ENCODE measurements around the gene SOHLH2. TPM values are rescaled to one million over a fixed set of nuclear protein-coding genes. Genes with fewer than 3 reads are reported as not detected.

SOHLH2 gene
- polyA plus RNA-seq, 1 of the 3 experiments (the other 2 are of a cell fraction), result 0.85 TPM

- Histone ChIP-seq H3K4me3 (ENCODE audit: low read depth in 2 of 2, low read length in 1 of 2) (no peak overlapping the region), H3K4me1 (ENCODE audit: control insufficient read depth in 1 of 2, insufficient read depth in 2 of 2, low read depth in 1 of 2, low read length in 1 of 2) (peaks cover 0 to 6% of the 10 kb centered on the region in 2 experiments; a peak in 1 of 4 replicates), H3K27ac (ENCODE audit: low read depth in 2 of 2, low read length in 1 of 2) (peak overlapping the region in 1 of 2 experiments; percentile 31; a peak in 1 of 4 replicates), H3K9me3 (no peaks in the 10 kb centered on the region), H3K79me2 (ENCODE audit: insufficient read depth) (no peaks in the 10 kb centered on the region), H3K27me3 (ENCODE audit: insufficient read depth) (no peaks in the 10 kb centered on the region), H3K9me2 (no peaks in the 10 kb centered on the region), H2AFZ (ENCODE audit: low read depth) (no peak overlapping the region), H3F3A (replicated peaks; ENCODE audit: insufficient read depth) (peaks cover 5% of the 10 kb centered on the region), H3K4me2 (no peak overlapping the region), H3K9ac (no peak overlapping the region), H3K36me3 (replicated peaks in 1 of 2; ENCODE audit: control insufficient read depth in 1 of 2, insufficient read depth in 2 of 2, low read length in 1 of 2) (no peaks in the 10 kb centered on the region), H4K20me1 (ENCODE audit: insufficient read depth) (no peaks in the 10 kb centered on the region)
- ChIA-PET CTCF (interaction anchor here (1.0 kb wide), 1 partner anchor 9 kb away, joined by 3 read pairs; no protein-coding TSS in a partner anchor), POLR2A (no interaction called here)
- DNase-seq, result no peak
- TF ChIP-seq JUND (IDR thresholded peaks at IDR 0.05) (0 out of 2 replicates have a peak, but pooled peaks have one; percentile 26), RFX5 (IDR thresholded peaks at IDR 0.05; ENCODE audit: low read length) (no peak), TCF12 (IDR thresholded peaks at IDR 0.05) (peak; percentile 41; the same call in 1 of the 2 replicates), USF2 (IDR thresholded peaks at IDR 0.05; ENCODE audit: borderline replicate concordance, low read depth, low read length) (no peak), MEF2A (IDR thresholded peaks at IDR 0.05; ENCODE audit: borderline replicate concordance, low read depth) (peak; percentile 54; the same call in 1 of the 2 replicates), MXI1 (IDR thresholded peaks at IDR 0.05; ENCODE audit: low read depth, low read length) (no peak), FOSL2 (IDR thresholded peaks at IDR 0.05; ENCODE audit: borderline replicate concordance, low read depth) (peak; percentile 22; the same call in 1 of the 2 replicates), NFIC (IDR thresholded peaks at IDR 0.05; ENCODE audit: borderline replicate concordance) (peak; percentile 41; the same call in 1 of the 2 replicates), ELF1 (IDR thresholded peaks at IDR 0.05) (no peak), FOXM1 (IDR thresholded peaks at IDR 0.05; ENCODE audit: low read depth) (no peak), MAX (IDR thresholded peaks at IDR 0.05; ENCODE audit: low read depth) (no peak), SMC3 (IDR thresholded peaks at IDR 0.05; ENCODE audit: low read depth, low read length) (no peak), RCOR1 (IDR thresholded peaks at IDR 0.05; ENCODE audit: low read length) (no peak), USF1 (IDR thresholded peaks at IDR 0.05; ENCODE audit: borderline replicate concordance, low read depth) (0 out of 2 replicates have a peak, but pooled peaks have one; percentile 7), RXRA (IDR thresholded peaks at IDR 0.05; ENCODE audit: borderline replicate concordance, low read depth) (no peak), GATA2 (CRISPR knock-in tag; IDR thresholded peaks at IDR 0.05) (no peak), EP300 (IDR thresholded peaks at IDR 0.05; ENCODE audit: borderline replicate concordance in 1 of 2, low read depth in 1 of 2, low read length in 1 of 2) (0 out of 4 replicates have a peak, but pooled peaks of 1 of the 2 experiments have one; percentile 29), PBX3 (IDR thresholded peaks at IDR 0.05) (no peak), TEAD4 (IDR thresholded peaks at IDR 0.05; ENCODE audit: borderline replicate concordance, insufficient read depth) (no peak), FOXJ3 (CRISPR knock-in tag; IDR thresholded peaks at IDR 0.05) (no peak)
- 24% methylated on average over 2 of the region's 2 CpGs for WGBS (ENCODE audit: low lambda C conversion rate)
These were observed 70.6 kb downstream of the SOHLH2 start for GRCh38 chr13:36143738-36144137.

All from SK-N-SH (cell line).